Nephron progenitor cell (in vitro differentiated cells): ENCODE results near the gene DLG5.

Experiments
- DNase-seq: peaks from one replicate; pipeline ENCODE4 v3.0.0; 2021
- H3K27ac Mint-ChIP-seq: 2 replicates; pipeline ENCODE4 v1.8.0; 2021; ENCODE audit warnings: mild to moderate bottlenecking, moderate library complexity, mixed read lengths
- H3K27me3 Mint-ChIP-seq: 2 replicates; pipeline ENCODE4 v1.8.0; 2021; ENCODE audit warnings: mild to moderate bottlenecking, low read depth, mixed read lengths; ENCODE audit not compliant: poor library complexity
- H3K36me3 Mint-ChIP-seq: 2 replicates; pipeline ENCODE4 v1.8.0; 2021; ENCODE audit warnings: low read depth, mixed read lengths
- H3K4me1 Mint-ChIP-seq: 2 replicates; pipeline ENCODE4 v1.8.0; 2021; ENCODE audit warnings: mixed read lengths
- H3K4me3 Mint-ChIP-seq: 2 replicates; pipeline ENCODE4 v1.8.0; 2021; ENCODE audit warnings: mild to moderate bottlenecking, moderate library complexity, mixed read lengths
- H3K9me3 Mint-ChIP-seq: 2 replicates; pipeline ENCODE4 v1.8.0; 2021; ENCODE audit warnings: mild to moderate bottlenecking, moderate library complexity, mixed read lengths
- TF ChIP-seq, protein P1 (sequence below): fragments of 200-600 bp; sonication (generic); IDR thresholded peaks from 2 replicates; pipeline ENCODE4 v1.5.0; 2021; ENCODE audit warnings: antibody characterized with exemption

Gene DLG5

DNA sequence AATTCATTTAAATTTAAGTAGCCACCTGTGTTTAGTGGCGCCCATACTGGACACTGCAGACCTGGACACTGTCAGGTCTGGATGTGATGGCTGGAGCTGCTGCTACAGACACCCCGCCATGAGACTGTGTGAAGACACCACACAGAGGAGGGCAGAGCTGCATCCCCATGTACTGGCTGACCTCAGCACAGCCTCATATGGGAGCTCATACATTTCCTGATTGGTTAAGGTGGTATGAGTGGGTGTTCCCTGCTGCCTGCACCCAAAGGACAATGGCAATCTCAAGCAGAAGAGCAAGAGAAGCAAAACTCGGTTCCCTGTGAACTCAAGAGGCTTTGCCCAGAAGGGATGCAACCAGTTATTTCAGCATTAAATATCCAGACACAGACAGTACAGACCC is 60.0 kb downstream of the DLG5 start:
- DNase-seq, result no peak
- Mint-ChIP-seq H3K27me3 (no peaks in the 10 kb centered on the region), H3K27ac (no peak overlapping the region), H3K4me1 (peaks cover 82% of the 10 kb centered on the region), H3K4me3 (no peak overlapping the region), H3K9me3 (no peaks in the 10 kb centered on the region), H3K36me3 (peaks cover 12% of the 10 kb centered on the region)
- TF ChIP-seq, protein P1, sequence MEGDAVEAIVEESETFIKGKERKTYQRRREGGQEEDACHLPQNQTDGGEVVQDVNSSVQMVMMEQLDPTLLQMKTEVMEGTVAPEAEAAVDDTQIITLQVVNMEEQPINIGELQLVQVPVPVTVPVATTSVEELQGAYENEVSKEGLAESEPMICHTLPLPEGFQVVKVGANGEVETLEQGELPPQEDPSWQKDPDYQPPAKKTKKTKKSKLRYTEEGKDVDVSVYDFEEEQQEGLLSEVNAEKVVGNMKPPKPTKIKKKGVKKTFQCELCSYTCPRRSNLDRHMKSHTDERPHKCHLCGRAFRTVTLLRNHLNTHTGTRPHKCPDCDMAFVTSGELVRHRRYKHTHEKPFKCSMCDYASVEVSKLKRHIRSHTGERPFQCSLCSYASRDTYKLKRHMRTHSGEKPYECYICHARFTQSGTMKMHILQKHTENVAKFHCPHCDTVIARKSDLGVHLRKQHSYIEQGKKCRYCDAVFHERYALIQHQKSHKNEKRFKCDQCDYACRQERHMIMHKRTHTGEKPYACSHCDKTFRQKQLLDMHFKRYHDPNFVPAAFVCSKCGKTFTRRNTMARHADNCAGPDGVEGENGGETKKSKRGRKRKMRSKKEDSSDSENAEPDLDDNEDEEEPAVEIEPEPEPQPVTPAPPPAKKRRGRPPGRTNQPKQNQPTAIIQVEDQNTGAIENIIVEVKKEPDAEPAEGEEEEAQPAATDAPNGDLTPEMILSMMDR, result no peak

DNA sequence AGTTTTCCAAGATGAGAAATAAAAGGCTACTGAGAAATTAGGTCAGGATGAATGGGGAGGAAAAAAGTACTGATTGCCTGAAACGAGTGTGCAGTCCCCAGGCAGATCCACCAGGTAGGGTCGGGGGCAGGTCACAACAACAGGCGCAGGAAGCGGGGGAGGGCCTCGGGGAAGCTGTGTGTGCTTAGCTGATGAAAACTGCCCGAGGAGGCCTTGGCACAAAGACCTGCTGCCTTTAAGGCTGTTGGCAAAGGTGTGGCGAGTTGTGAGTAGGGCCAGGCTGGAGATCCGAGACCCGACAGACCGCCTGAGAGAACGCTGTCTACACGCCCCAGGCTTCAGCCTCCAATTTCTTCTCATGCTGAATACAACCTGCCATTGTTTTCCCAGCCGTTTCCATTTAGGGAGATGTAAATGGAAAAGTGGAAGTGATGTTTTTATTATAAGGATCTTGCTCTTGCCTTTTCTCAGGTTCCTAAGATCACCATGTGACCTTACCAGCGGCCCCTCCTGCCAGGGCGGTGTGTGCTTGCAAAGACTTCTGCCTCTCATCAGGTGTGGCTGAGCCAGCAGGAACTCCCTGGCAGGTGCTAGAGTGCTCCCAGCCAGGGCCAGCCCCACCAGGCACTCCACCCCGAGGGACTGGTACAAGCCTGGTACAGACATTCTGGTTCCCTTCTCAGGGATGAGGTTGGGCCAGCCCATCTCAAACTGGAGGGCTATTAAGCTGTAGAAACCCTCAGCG is 60.8 kb downstream of the DLG5 start:
- DNase-seq, result peak; percentile 26
- H3K4me3 Mint-ChIP-seq, result peak overlapping the region; percentile 32
- no peaks in the 10 kb centered on the region for H3K27me3 Mint-ChIP-seq
- peak overlapping the region; percentile 92 for H3K27ac Mint-ChIP-seq
- H3K36me3 Mint-ChIP-seq, result peaks cover 14% of the 10 kb centered on the region
- H3K4me1 Mint-ChIP-seq, result peaks cover 79% of the 10 kb centered on the region
- H3K9me3 Mint-ChIP-seq, result no peaks in the 10 kb centered on the region
- TF ChIP-seq, protein P1, result no peak

DNA sequence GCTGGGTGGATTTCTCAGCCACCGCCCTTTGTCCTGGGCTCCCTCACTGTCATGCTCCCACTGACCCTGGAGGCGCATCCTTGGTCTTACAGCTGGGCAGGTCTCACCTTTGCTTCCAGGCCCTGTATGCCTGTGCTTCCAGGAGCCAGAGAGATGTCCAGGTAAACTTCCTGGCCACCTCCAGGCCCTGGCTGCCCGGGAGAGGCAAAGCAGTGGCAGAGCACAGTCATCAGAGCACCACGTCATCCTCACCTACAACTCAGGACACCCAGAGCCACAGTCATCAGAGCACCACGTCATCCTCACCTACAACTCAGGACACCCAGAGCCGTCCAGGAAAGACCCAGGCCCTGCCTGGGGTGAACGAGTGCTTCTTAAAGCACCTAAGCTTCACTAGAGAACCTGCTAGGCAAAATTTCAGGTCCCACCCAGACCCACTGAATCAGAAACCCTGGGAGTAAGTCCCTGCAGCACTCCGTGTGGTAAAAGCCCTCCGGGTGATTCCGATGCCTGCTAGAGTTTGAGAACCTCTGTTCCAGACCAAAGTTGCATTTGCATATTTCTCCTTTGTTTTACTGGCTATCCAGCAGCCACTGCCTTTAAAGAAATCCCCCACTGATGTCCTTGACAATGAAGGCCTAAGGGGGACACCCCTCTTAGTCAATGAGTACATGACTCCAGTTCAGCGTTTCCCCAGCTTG is 62.3 kb downstream of the DLG5 start:
- Mint-ChIP-seq H3K4me3 (no peak overlapping the region), H3K9me3 (no peaks in the 10 kb centered on the region), H3K4me1 (peaks cover 64% of the 10 kb centered on the region), H3K27ac (peak overlapping the region; percentile 99), H3K27me3 (no peaks in the 10 kb centered on the region), H3K36me3 (peaks cover 20% of the 10 kb centered on the region)
- TF ChIP-seq, protein P1, result no peak
- no peak for DNase-seq

DNA sequence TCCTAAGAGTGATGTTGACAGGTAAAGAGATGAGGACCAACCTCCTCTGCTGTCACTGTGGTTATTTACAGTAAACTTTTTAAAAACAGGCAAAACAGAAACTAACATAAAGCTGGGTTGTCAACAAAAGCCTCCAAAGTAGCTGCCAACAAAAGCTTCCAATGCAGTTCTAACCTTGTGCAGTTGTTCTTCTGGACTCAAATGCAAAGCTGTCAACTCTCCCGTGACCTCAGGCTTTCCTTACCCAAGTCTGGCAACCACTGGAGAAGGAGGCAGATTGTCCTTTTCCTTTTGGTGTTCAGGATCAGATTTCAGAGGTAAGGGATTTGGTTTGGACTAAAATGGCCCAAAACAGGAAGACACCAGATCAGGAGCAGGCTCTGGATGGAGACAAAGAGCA is 63.1 kb downstream of the DLG5 start:
- no peaks in the 10 kb centered on the region for H3K9me3 Mint-ChIP-seq
- peaks cover 56% of the 10 kb centered on the region for H3K4me1 Mint-ChIP-seq
- H3K27ac Mint-ChIP-seq, result peak overlapping the region; percentile 99
- TF ChIP-seq, protein P1, result no peak
- DNase-seq, result no peak
- peak overlapping the region; percentile 10 for H3K4me3 Mint-ChIP-seq
- no peaks in the 10 kb centered on the region for H3K27me3 Mint-ChIP-seq
- H3K36me3 Mint-ChIP-seq, result peaks cover 23% of the 10 kb centered on the region

DNA sequence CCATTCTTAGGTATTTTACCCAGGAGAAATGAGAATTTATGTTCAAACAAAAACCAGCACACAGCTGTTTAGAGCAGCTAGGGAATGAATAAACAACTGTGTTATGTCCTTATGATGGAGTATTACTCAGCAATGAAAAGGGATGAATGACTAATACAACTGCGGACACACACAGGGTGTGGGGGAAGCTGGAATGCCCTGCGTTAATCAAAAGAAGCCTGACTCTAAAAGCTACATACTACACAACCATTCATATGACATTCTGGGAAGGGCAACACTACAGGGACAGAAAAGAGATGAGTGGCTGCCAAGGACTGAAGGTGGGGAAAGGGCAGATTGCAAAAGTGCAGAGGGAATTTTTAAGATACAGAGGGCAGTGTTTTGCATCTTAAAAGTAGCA is 64.0 kb downstream of the DLG5 start:
- peaks cover 49% of the 10 kb centered on the region for H3K4me1 Mint-ChIP-seq
- H3K27me3 Mint-ChIP-seq, result no peaks in the 10 kb centered on the region
- peaks cover 23% of the 10 kb centered on the region for H3K36me3 Mint-ChIP-seq
- no peak overlapping the region for H3K27ac Mint-ChIP-seq
- H3K9me3 Mint-ChIP-seq, result no peaks in the 10 kb centered on the region
- TF ChIP-seq, protein P1, result no peak
- no peak for DNase-seq
- H3K4me3 Mint-ChIP-seq, result no peak overlapping the region
